ENCODE data around the gene NAXE.

The NAXE gene

DNA sequence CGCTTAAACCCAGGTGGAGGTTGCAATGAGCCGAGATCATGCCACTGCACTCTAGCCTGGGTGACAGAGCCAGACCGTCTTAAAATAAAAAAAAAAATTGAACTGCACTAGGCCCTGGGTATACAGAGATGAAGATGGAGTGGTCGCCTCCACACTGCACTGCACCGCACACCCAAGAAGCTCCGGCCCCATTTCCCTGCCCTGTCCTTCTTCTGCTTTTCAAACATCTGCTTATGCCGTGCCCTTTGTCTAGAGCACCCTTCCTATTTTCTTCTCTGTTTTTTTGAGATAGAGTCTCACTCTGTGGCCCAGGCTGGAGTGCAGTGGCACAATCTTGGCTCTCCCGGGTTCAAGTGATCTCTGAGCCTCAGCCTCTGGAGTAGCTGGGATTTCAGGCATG is 36.6 kb upstream of the NAXE start:
- no peak for DNase-seq (ENCODE audit: low read depth)
- TF ChIP-seq, protein P1, sequence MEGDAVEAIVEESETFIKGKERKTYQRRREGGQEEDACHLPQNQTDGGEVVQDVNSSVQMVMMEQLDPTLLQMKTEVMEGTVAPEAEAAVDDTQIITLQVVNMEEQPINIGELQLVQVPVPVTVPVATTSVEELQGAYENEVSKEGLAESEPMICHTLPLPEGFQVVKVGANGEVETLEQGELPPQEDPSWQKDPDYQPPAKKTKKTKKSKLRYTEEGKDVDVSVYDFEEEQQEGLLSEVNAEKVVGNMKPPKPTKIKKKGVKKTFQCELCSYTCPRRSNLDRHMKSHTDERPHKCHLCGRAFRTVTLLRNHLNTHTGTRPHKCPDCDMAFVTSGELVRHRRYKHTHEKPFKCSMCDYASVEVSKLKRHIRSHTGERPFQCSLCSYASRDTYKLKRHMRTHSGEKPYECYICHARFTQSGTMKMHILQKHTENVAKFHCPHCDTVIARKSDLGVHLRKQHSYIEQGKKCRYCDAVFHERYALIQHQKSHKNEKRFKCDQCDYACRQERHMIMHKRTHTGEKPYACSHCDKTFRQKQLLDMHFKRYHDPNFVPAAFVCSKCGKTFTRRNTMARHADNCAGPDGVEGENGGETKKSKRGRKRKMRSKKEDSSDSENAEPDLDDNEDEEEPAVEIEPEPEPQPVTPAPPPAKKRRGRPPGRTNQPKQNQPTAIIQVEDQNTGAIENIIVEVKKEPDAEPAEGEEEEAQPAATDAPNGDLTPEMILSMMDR (IDR thresholded peaks at IDR 0.05; ENCODE audit: insufficient read depth, low read depth, low read length, missing control alignments) = no peak
- no peak overlapping the region for H3K4me3 ChIP-seq (ENCODE audit: low read depth, low read length)

DNA sequence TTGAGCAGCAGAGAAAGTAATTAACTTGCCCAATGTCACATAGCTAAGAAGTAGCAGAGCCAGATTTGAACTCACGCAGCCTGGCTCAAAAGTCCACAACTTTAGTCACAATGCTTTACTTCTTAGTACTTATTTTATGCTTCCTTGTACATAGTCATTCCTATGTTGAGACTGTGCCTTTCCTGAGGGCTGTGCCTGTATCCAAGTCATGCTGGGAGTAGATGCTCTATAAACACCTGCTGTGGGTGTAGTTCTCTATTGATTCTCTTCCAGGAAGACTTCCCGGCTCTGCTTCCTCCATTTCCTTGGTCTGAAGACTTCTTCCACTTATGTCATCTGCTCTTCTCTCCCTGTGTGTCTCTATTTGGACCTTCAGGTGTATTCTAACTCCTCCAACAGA is 35.9 kb upstream of the NAXE start:
- DNase-seq (ENCODE audit: low read depth) = no peak
- TF ChIP-seq, protein P1 (IDR thresholded peaks at IDR 0.05; ENCODE audit: insufficient read depth, low read depth, low read length, missing control alignments) = no peak
- no peak overlapping the region for H3K4me3 ChIP-seq (ENCODE audit: low read depth, low read length)

DNA sequence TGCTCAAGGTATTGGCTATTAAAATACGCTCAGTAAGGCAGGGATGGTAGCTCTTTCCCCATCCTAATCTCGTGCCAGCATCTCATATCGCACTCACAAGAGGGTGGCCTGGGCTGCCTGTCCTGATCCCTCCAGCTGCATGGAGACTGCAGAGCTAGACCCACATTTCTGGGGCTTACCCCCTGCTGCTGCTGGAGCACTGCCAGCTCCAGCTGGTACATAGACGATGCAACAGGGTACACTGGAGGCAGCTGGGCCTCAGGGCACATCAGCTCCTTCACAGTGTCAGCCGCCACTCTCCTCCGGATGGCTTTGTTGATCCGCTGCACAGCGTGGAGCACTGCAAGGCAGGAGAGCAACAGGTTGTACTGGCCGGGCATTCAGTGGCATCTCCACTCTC is 35.2 kb upstream of the NAXE start:
- no peak overlapping the region for H3K4me3 ChIP-seq (ENCODE audit: low read depth, low read length)
- TF ChIP-seq, protein P1 (IDR thresholded peaks at IDR 0.05; ENCODE audit: insufficient read depth, low read depth, low read length, missing control alignments) = no peak
- DNase-seq (ENCODE audit: low read depth) = no peak

DNA sequence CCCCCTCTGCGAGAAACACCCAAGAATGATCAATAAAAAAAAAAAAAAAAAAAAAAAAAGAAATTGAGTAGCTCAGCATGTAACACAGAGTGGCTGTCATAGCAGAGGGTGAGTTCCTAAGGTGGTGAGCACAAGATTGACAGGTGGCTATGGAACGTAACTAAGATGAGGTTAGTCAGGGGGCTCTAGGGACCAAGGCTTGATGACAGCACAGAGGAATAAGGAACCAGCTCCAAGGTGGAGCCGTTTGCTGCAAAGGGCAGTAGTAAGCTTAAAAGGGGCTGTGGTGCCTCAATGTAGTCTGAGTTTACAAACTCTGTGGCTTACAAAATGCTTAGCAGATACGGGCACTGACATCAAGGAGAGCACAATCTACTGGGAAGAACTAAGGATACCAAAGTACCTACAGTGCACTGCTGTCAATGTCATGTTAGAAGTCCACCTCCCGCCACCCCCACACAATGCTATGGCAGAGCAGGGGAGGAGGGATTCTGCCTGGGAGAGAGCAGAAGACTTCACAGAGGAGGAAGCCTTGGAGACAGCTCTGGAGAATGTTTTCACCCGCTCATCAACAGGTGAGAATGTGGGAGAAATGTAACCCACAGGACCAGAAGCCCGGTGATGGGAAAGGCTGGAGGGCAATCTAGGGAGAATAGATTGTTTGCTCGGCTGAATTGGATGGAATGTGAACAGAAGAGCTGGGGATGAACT is 32.3 kb upstream of the NAXE start:
- DNase-seq (ENCODE audit: low read depth) = no peak
- TF ChIP-seq, protein P1 (IDR thresholded peaks at IDR 0.05; ENCODE audit: insufficient read depth, low read depth, low read length, missing control alignments) = no peak
- no peak overlapping the region for H3K4me3 ChIP-seq (ENCODE audit: low read depth, low read length)

DNA sequence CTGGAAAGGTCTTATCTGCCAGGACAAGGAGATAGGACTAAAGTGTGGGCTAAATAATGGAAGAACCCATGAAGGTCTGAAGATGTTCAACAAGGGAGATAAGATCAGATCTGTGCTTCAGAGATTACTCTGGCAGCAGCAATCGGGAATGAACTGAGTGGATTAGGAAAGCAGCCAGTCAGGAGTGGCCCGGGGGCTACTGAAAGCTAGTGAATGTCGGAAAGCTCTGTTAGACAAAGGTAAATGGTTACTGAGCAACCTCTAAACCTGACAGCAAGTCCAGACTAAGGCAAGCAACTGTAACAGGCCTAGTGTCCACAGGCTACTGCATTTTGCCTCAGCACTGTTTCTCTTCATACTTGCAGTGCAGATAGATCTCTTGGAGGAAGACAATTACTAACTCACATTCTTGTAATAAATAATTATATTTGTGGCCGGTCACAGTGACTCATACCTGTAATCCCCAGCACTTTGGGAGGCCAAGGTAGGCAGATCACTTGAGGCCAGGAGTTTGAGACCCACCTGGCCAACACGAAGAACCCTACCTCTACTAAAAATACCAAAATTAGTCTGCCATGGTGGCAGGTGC is 31.7 kb upstream of the NAXE start:
- DNase-seq (ENCODE audit: low read depth) = no peak
- H3K4me3 ChIP-seq (ENCODE audit: low read depth, low read length) = no peak overlapping the region
- TF ChIP-seq, protein P1 (IDR thresholded peaks at IDR 0.05; ENCODE audit: insufficient read depth, low read depth, low read length, missing control alignments) = no peak

DNA sequence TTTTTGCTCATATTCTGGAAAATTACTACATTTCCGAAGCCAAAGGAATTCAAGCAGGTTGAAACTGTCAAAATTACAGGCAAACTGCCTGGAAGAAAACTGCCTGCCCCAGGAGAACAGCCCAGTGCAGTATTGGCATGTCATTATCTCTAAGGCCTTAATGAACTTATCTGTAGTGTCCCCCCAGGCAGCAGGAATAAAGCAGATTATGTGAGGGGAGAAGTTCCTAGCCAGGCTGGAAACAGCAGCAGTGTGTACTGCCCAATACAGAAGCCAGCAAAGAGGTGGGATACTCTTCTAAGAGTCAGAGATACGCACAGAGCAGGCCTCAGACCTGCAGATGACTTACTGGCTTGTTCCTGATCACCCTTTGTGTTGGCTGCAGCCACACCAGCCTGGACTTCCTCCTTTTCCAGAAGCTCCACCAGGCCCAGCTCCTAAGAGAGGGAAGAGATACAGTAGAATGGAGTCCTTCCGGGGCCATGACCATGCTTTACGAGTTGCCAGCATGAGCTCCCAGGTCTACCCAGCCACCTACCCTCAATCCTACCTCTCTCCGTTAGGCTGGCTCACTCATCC is 30.9 kb upstream of the NAXE start:
- no peak for DNase-seq (ENCODE audit: low read depth)
- TF ChIP-seq, protein P1 (IDR thresholded peaks at IDR 0.05; ENCODE audit: insufficient read depth, low read depth, low read length, missing control alignments) = no peak
- H3K4me3 ChIP-seq (ENCODE audit: low read depth, low read length) = no peak overlapping the region
